ENCODE results near the gene ARL8B. TPM values are rescaled to one million over a fixed set of nuclear protein-coding genes. Genes with fewer than 3 reads are reported as not detected.
A peak's percentile ranks its signal among the peaks of the same experiment; 100 is the strongest.

Gene ARL8B
- polyA plus RNA-seq, 1 donor from 2014 or later, result 103 TPM

DNA sequence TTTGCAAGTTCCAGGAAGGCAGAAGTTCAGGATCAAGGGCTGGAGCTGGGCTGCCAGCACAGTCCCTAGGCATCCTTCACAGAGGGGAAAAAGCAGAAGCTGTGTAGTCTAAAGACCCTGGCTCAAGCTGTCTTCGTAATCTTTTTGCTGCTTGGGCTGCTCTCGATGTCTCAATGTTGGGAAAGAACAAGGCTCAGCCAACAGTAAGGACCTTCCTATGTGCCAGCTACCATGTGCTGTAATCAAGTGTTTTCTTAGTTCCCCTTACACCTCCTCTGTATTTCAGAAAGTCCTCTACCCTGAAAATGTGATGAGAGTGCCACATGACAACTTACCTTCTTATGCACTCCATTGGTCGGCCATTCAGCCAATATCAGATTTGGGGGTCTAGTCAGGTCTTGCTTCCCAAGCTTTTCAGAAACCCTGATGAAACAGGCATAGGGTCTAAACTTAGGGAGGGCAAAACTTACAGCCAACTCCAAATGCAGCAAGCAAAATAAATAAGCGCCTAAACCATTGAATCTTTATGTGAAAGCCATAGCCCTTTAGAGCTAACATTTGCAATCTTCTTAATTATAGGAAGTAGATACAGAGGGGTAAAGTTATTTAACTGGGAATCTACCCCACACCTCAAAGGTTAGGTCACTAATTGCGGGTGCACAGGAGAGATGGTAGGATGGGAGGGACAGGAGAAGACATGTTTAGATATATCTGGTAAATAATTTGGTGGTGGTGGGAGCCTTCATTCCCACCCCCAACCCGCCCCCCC lies 64.2 kb downstream of the ARL8B start:
- H3K9me3 ChIP-seq (ENCODE audit: low read length), result no peaks in the 10 kb centered on the region
- no peak overlapping the region for H3K4me2 ChIP-seq (ENCODE audit: low read length)
- H3K4me3 ChIP-seq (ENCODE audit: low read length), result no peak overlapping the region
- no peak overlapping the region for H3K27ac ChIP-seq (ENCODE audit: low read length)
- H3F3A ChIP-seq (ENCODE audit: insufficient read depth, low read length, poor library complexity, severe bottlenecking), result no peaks in the 10 kb centered on the region
- H3K9me2 ChIP-seq (ENCODE audit: insufficient read depth, low read length), result no peaks in the 10 kb centered on the region
- H3K9ac ChIP-seq (ENCODE audit: low read length), result no peak overlapping the region
- H3K27me3 ChIP-seq (ENCODE audit: insufficient read depth, low read depth, low read length), result no peaks in the 10 kb centered on the region
- no peaks in the 10 kb centered on the region for H4K20me1 ChIP-seq (ENCODE audit: insufficient read depth)
- no peaks in the 10 kb centered on the region for H3K36me3 ChIP-seq (ENCODE audit: insufficient read depth, low read length)
- H3K79me2 ChIP-seq (replicated peaks; ENCODE audit: insufficient read depth, low read length), result peaks cover 24% of the 10 kb centered on the region
- no peak for TF ChIP-seq RAD21 (conservative IDR thresholded peaks at IDR 0.05)
- no peak for TF ChIP-seq MXI1 (conservative IDR thresholded peaks at IDR 0.05; ENCODE audit: poor library complexity, severe bottlenecking)
- TF ChIP-seq CTCF (IDR thresholded peaks at IDR 0.05; ENCODE audit: poor library complexity, severe bottlenecking), result no peak
- TF ChIP-seq POLR2AphosphoS5 (IDR thresholded peaks at IDR 0.05), result no peak
- no peak for TF ChIP-seq EZH2 (IDR thresholded peaks at IDR 0.05; ENCODE audit: borderline replicate concordance, insufficient read depth, low read length, poor library complexity, severe bottlenecking)
- no peak for TF ChIP-seq SMC3 (conservative IDR thresholded peaks at IDR 0.05; ENCODE audit: poor library complexity)
- TF ChIP-seq REST (IDR thresholded peaks at IDR 0.05; ENCODE audit: borderline replicate concordance), result no peak
- no peak for TF ChIP-seq TAF1 (IDR thresholded peaks at IDR 0.05; ENCODE audit: low read depth)
- TF ChIP-seq EP300 (conservative IDR thresholded peaks at IDR 0.05; ENCODE audit: poor library complexity, severe bottlenecking), result no peak
- H2AFZ ChIP-seq (ENCODE audit: low read depth, low read length), result no peak overlapping the region

DNA sequence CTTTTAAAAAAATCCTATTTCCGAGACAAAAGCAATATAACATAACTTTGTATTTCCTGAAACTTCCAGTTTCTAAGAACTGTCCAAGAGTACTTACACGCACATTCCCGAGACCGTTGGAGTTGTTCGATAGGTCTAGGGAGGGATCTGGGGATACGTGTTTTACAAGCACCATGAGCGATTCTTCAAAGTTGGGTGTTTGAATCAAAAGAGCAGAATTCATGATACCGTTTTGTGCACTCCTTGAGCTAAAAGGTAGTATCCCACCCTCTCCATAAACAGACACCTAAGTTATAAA lies 64.7 kb downstream of the ARL8B start:
- no peak overlapping the region for H2AFZ ChIP-seq (ENCODE audit: low read depth, low read length)
- peaks cover 28% of the 10 kb centered on the region for H3K79me2 ChIP-seq (replicated peaks; ENCODE audit: insufficient read depth, low read length)
- H3K27me3 ChIP-seq (ENCODE audit: insufficient read depth, low read depth, low read length), result no peaks in the 10 kb centered on the region
- no peak overlapping the region for H3K9ac ChIP-seq (ENCODE audit: low read length)
- no peaks in the 10 kb centered on the region for H3K36me3 ChIP-seq (ENCODE audit: insufficient read depth, low read length)
- no peaks in the 10 kb centered on the region for H4K20me1 ChIP-seq (ENCODE audit: insufficient read depth)
- no peak for TF ChIP-seq REST (IDR thresholded peaks at IDR 0.05; ENCODE audit: borderline replicate concordance)
- no peak for TF ChIP-seq CTCF (IDR thresholded peaks at IDR 0.05; ENCODE audit: poor library complexity, severe bottlenecking)
- TF ChIP-seq POLR2AphosphoS5 (IDR thresholded peaks at IDR 0.05), result no peak
- TF ChIP-seq TAF1 (IDR thresholded peaks at IDR 0.05; ENCODE audit: low read depth), result no peak
- no peak for TF ChIP-seq RAD21 (conservative IDR thresholded peaks at IDR 0.05)
- TF ChIP-seq EP300 (conservative IDR thresholded peaks at IDR 0.05; ENCODE audit: poor library complexity, severe bottlenecking), result no peak
- no peak for TF ChIP-seq MXI1 (conservative IDR thresholded peaks at IDR 0.05; ENCODE audit: poor library complexity, severe bottlenecking)
- no peak overlapping the region for H3K27ac ChIP-seq (ENCODE audit: low read length)
- H3K4me3 ChIP-seq (ENCODE audit: low read length), result peak overlapping the region; percentile 87
- H3K4me2 ChIP-seq (ENCODE audit: low read length), result peak overlapping the region; percentile 65
- H3K9me3 ChIP-seq (ENCODE audit: low read length), result no peaks in the 10 kb centered on the region
- H3F3A ChIP-seq (ENCODE audit: insufficient read depth, low read length, poor library complexity, severe bottlenecking), result no peaks in the 10 kb centered on the region
- H3K9me2 ChIP-seq (ENCODE audit: insufficient read depth, low read length), result no peaks in the 10 kb centered on the region

All from neural cell (in vitro differentiated cells).